Mesodermal cell (in vitro differentiated cells): ENCODE data around the gene PCDH8.

Experiments
- H3K27ac ChIP-seq: 2 replicates; pipeline ENCODE4 v1.7.0; 2013; ENCODE audit warnings: mild to moderate bottlenecking, low read depth, low read length, moderate library complexity; ENCODE audit not compliant: severe bottlenecking
- H3K36me3 ChIP-seq: 2 replicates; pipeline ENCODE4 v1.7.1; 2013; ENCODE audit warnings: mild to moderate bottlenecking, low read length, moderate library complexity; ENCODE audit not compliant: control insufficient read depth, insufficient read depth
- H3K4me1 ChIP-seq: one replicate; pipeline ENCODE4 v1.7.1; 2013; ENCODE audit warnings: mild to moderate bottlenecking, low read length; ENCODE audit not compliant: insufficient read depth, control insufficient read depth, poor library complexity, severe bottlenecking
- H3K4me3 ChIP-seq: 2 replicates; pipeline ENCODE4 v1.7.0; 2013; ENCODE audit warnings: low read length, control low read depth, mild to moderate bottlenecking; ENCODE audit not compliant: insufficient read depth, poor library complexity, severe bottlenecking; ENCODE audit errors: extremely low read depth
- H3K9me3 ChIP-seq: 2 replicates; pipeline ENCODE4 v1.7.1; 2013; ENCODE audit warnings: mild to moderate bottlenecking, low read length, moderate library complexity; ENCODE audit not compliant: control insufficient read depth
- WGBS, 2 experiments: methylation state at CpG; one replicate each; pipeline ENCODE4 v1.1.5; 2013; ENCODE audit warnings: missing lambda C conversion rate in 2 of 2; ENCODE audit not compliant: insufficient coverage in 2 of 2; 5-methylcytosine and 5-hydroxymethylcytosine counted together

Gene PCDH8

DNA sequence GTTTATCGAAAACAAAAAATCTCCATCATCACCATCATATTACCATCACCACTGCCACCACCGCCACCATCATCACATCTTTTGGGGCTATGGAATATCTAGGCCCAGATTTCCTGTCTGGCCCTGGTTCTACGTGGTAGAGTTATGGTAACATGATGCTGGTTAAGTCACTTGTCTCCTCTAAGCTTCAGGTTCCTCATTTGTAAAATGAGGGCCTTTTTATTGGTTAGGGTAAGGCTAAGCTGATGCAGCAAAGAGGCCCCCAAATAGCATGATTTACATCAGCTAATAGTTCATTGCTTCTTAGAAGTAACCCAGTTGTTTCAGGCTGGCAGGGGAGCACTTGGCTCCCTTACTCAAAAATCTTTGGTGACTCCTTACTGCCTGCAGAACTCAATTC lies 37.9 kb downstream of the PCDH8 start:
- Histone ChIP-seq H3K27ac (no peak overlapping the region), H3K4me3 (no peak overlapping the region), H3K36me3 (no peaks in the 10 kb centered on the region), H3K4me1 (no peaks in the 10 kb centered on the region), H3K9me3 (no peaks in the 10 kb centered on the region)
- WGBS, 2 experiments, result 57% methylated on average over 1 of the region's 3 CpGs; no CpG with 5 or more reads in 1 of the 2 experiments

GRCh38 chr13:52810011-52810410 lies 38.4 kb downstream of the PCDH8 start:
- H3K9me3 ChIP-seq, result no peaks in the 10 kb centered on the region
- no peak overlapping the region for H3K4me3 ChIP-seq
- H3K36me3 ChIP-seq, result no peaks in the 10 kb centered on the region
- H3K27ac ChIP-seq, result no peak overlapping the region
- 100% methylated on average over 1 of the region's 5 CpGs for WGBS, 2 experiments
- H3K4me1 ChIP-seq, result no peaks in the 10 kb centered on the region

GRCh38 chr13:52809310-52809769 lies 39.1 kb downstream of the PCDH8 start:
- no peak overlapping the region for H3K4me3 ChIP-seq
- H3K27ac ChIP-seq, result no peak overlapping the region
- no peaks in the 10 kb centered on the region for H3K9me3 ChIP-seq
- H3K4me1 ChIP-seq, result no peaks in the 10 kb centered on the region
- no peaks in the 10 kb centered on the region for H3K36me3 ChIP-seq
- 0 to 50% methylated on average over 1 to 2 of the region's 3 CpGs for WGBS, 2 experiments

- no peaks in the 10 kb centered on the region for H3K4me1 ChIP-seq
- H3K27ac ChIP-seq, result no peak overlapping the region
- H3K9me3 ChIP-seq, result no peaks in the 10 kb centered on the region
- H3K36me3 ChIP-seq, result no peaks in the 10 kb centered on the region
- H3K4me3 ChIP-seq, result no peak overlapping the region
- WGBS, 2 experiments, result 100% methylated on average over 1 of the region's 1 CpG; no CpG with 5 or more reads in 1 of the 2 experiments
Measured at GRCh38 chr13:52808842-52809219, 39.6 kb downstream of the PCDH8 start.

DNA sequence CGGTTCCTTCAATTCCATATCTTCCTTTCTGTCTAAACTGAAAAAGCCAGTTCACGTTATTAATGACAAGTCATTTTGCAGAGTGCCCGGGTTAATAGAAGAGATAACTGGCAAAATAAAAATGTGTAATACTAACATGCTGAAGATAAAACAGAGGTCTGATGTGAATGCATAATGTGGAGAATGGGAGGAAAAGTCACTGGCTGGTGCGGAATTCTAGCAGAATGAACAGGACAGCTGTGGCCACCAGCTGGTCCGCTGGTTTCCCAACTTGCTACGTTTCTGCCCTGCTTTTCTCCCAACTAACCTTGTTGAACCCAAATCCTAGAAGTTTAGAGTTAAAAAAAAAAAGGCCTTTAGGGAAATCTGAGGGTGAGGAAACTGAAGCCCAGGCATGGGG lies 42.4 kb downstream of the PCDH8 start:
- Histone ChIP-seq H3K4me3 (no peak overlapping the region), H3K9me3 (no peaks in the 10 kb centered on the region), H3K36me3 (no peaks in the 10 kb centered on the region), H3K4me1 (no peaks in the 10 kb centered on the region), H3K27ac (no peak overlapping the region)
- WGBS, 2 experiments, result 86 to 89% methylated on average over 2 to 5 of the region's 6 CpGs

GRCh38 chr13:52804202-52804641 lies 44.2 kb downstream of the PCDH8 start:
- no peak overlapping the region for H3K27ac ChIP-seq
- H3K4me1 ChIP-seq, result no peaks in the 10 kb centered on the region
- H3K9me3 ChIP-seq, result no peaks in the 10 kb centered on the region
- 93% methylated on average over 3 of the region's 3 CpGs for WGBS, 2 experiments
- H3K36me3 ChIP-seq, result no peaks in the 10 kb centered on the region
- no peak overlapping the region for H3K4me3 ChIP-seq

GRCh38 chr13:52800856-52801255 lies 47.6 kb downstream of the PCDH8 start:
- Histone ChIP-seq H3K36me3 (no peaks in the 10 kb centered on the region), H3K27ac (no peak overlapping the region), H3K9me3 (no peaks in the 10 kb centered on the region), H3K4me3 (no peak overlapping the region), H3K4me1 (no peaks in the 10 kb centered on the region)
- 67 to 86% methylated on average over 1 to 2 of the region's 5 CpGs for WGBS, 2 experiments

DNA sequence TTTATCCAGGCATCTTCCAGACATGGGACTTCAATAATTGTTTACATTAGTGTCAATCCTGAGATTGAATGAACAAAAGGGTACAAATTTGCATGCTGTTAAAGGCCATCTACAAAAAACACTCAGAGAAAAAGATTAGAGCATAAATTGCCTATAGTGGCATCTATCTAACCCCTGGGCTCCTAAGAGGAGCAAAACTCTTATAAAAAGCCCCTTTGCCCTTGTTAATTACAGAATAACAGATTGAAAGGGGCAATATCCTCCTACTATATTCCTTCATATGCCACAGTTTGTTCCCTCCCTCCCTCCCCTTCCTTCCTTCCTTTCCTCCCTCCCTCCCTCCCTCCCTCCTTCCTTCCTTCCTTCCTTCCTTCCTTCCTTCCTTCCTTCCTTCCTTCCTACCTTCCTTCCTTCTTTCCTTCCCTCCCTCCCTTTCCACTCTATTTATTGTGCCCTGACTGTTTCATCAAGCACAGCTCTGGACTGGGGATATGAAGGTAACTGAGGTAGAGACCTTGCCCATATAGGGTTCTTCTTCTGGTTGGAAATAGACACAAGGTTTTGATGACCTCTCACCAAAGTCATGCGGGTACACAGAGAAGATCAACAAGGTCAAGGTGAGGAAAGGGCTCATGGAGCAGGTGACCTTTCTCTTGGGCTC lies 49.5 kb downstream of the PCDH8 start:
- Histone ChIP-seq H3K4me1 (no peaks in the 10 kb centered on the region), H3K4me3 (no peak overlapping the region), H3K36me3 (no peaks in the 10 kb centered on the region), H3K9me3 (no peaks in the 10 kb centered on the region), H3K27ac (no peak overlapping the region)
- WGBS, 2 experiments, result 0% methylated on average over 1 of the region's 1 CpG

DNA sequence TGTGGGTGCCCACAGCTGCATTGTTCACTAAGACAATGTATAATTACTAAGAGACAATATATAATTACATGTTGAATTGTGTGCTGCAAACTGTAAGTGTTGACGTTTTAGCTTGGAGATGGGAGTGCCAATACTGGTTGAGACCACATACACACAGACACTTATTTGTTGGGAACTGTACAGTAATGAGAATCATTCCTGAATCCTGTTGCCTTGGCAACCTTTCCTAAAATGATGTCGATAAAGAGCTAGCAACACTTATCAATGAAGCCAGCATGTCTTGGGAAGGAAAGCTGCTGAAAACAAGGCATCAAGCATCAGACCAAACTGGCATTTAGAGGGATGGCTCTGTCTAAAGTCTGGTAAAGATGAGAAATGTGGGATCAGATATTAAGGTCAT lies 51.3 kb downstream of the PCDH8 start:
- 90% methylated on average over 1 of the region's 2 CpGs; no CpG with 5 or more reads in 1 of the 2 experiments for WGBS, 2 experiments
- Histone ChIP-seq H3K4me3 (no peak overlapping the region), H3K36me3 (no peaks in the 10 kb centered on the region), H3K27ac (no peak overlapping the region), H3K9me3 (no peaks in the 10 kb centered on the region), H3K4me1 (no peaks in the 10 kb centered on the region)

- Histone ChIP-seq H3K4me3 (no peak overlapping the region), H3K36me3 (no peaks in the 10 kb centered on the region), H3K4me1 (no peaks in the 10 kb centered on the region), H3K9me3 (no peaks in the 10 kb centered on the region), H3K27ac (no peak overlapping the region)
- 85 to 100% methylated on average over 2 to 3 of the region's 7 CpGs for WGBS, 2 experiments
Measured at GRCh38 chr13:52794589-52794988, 53.9 kb downstream of the PCDH8 start.

DNA sequence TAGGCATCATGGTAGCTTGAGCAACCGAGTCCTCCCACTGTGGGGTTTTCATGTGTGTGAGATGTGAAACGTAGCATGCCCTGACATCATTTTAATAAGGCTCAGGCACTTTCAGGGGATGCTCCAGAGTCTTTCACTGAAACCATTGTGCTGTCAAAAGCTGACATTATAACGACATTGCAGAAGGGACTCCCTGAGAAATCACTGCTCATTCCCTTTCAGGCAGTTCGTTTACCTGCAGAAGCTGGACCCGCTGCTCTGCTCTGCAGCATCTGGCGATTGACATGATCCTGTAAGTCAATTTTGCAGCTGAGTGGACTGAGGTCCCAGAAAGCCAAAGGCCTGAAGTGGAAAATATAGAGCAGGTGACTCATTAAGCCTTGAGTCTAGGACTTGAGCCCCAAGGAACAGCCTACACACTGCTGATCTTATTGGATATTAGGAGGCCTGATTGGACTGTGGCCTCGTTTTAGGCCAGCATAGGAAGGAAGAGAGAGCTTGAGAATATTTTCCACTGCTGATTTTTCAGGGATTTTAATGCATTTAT lies 54.9 kb downstream of the PCDH8 start:
- H3K4me1 ChIP-seq, result no peaks in the 10 kb centered on the region
- H3K27ac ChIP-seq, result no peak overlapping the region
- 85 to 87% methylated on average over 6 of the region's 7 CpGs for WGBS, 2 experiments
- H3K4me3 ChIP-seq, result no peak overlapping the region
- no peaks in the 10 kb centered on the region for H3K36me3 ChIP-seq
- no peaks in the 10 kb centered on the region for H3K9me3 ChIP-seq
